Ovary (tissue), 9 donors: ENCODE results near the gene HAPSTR1. TPM values are rescaled to one million over a fixed set of nuclear protein-coding genes. Genes with fewer than 3 reads are reported as not detected.

Experiments used
- DNase-seq, 5 donors: peaks; one replicate each; pipeline ENCODE4 v3.0.0-alpha.2; 2019 to 2020
- H3K27ac ChIP-seq, 2 donors: fragments of 200-600 bp; one replicate each; pipeline versions ENCODE4 v1.5.1 to v1.8.0; 2019 to 2022
- H3K27me3 ChIP-seq: fragments of 200-600 bp; one replicate; pipeline ENCODE4 v1.8.0; 2022
- H3K36me3 ChIP-seq: fragments of 200-600 bp; sonication (generic); one replicate; pipeline ENCODE4 v1.5.1; 2019
- H3K4me1 ChIP-seq: one replicate; pipeline ENCODE4 v1.8.1; 2013; ENCODE audit warnings: mild to moderate bottlenecking, moderate library complexity; ENCODE audit not compliant: insufficient read depth
- H3K4me3 ChIP-seq: fragments of 200-600 bp; sonication (generic); one replicate; pipeline ENCODE4 v1.5.1; 2017
- H3K9me3 ChIP-seq, 2 donors: fragments of 200-600 bp in 1 of 2; sonication (generic) in 1 of 2; one replicate each; pipeline versions ENCODE4 v1.5.1 to v1.8.1; 2013 to 2019; ENCODE audit warnings: mild to moderate bottlenecking in 1 of 2, moderate library complexity in 1 of 2
- CTCF ChIP-seq, 3 donors: fragments of 450-650 bp in 2 of 3; fragments of 200-600 bp in 1 of 3; IDR thresholded peaks; one replicate each; pipeline versions ENCODE4 v1.5.1 to v1.8.0; 2016 to 2022; ENCODE audit warnings: antibody characterized with exemption in 3 of 3, mild to moderate bottlenecking in 1 of 3
- EP300 ChIP-seq: sonication (generic); formaldehyde crosslinking; IDR thresholded peaks from one replicate; pipeline ENCODE4 v1.6.1; 2017; ENCODE audit warnings: antibody characterized with exemption
- POLR2A ChIP-seq: fragments of 450-650 bp; IDR thresholded peaks from one replicate; pipeline ENCODE4 v1.6.1; 2017; ENCODE audit warnings: antibody characterized with exemption, mild to moderate bottlenecking, moderate library complexity
- WGBS, 3 donors: extraction: QIAGEN DNeasy Blood & Tissue Kit in 1 of 3; methylation state at CpG; one replicate each; pipeline versions ENCODE4 v1.1.5 to v1.1.7; 2013 to 2017; 5-methylcytosine and 5-hydroxymethylcytosine counted together
- intact Hi-C, 4 donors: fragments of 100-400 bp; cut with DNase I; formaldehyde crosslinking; loops; one replicate each; pipeline versions ENCODE4 v1.11.0 to v1.15.1; 2022 to 2023
- polyA plus RNA-seq, 2 donors: library from polyadenylated mRNA; stranded (reverse); fragments of 200-250 nt in 1 of 2; fragments of 350-450 nt in 1 of 2; fragmentation: Illumina TruSeq in 1 of 2; extraction: RNeasy Lipid Tissue Mini Kit (QIAGEN cat#74804) in 1 of 2; gene quantifications; one replicate each; pipeline ENCODE4 v1.2.3, GENCODE V29; 2013 to 2014
- total RNA-seq, 7 donors: library from RNA; depleted of rRNA in 2 of 7; stranded (reverse); fragments of >200 nt in 2 of 7; fragmentation: NEBNext Ultra II Directional in 3 of 7; extraction: Animal tissue kit (Norgen Biotek cat#: 25700) in 3 of 7; gene quantifications; one replicate each; pipeline versions ENCODE4 v1.1.0 to v1.2.4, GENCODE V29; 2016 to 2023
- donor health status: DM: no; HTN: no; CAD: no; lungs with moderate emphysema.
- donor health status: DM: no; HTN: no; CAD: no.
- donor health status: Bipolar disorder and iron deficiency.
- donor health status: DM: yes; HTN: yes; CAD: no.
- donor health status: DM: no; HTN: no; CAD: no.
- donor health status: DM: yes; HTN: yes; CAD: no.

Gene HAPSTR1
- total and polyA plus RNA-seq, 9 donors = 15.7 to 76.1 (median 48.0) TPM

- no peak for DNase-seq
- H3K27me3 ChIP-seq = no peaks in the 10 kb centered on the region
- H3K9me3 ChIP-seq = no peaks in the 10 kb centered on the region
- no peaks in the 10 kb centered on the region for H3K36me3 ChIP-seq
- H3K4me1 ChIP-seq = no peaks in the 10 kb centered on the region
- H3K4me3 ChIP-seq = no peak overlapping the region
- H3K27ac ChIP-seq = no peak overlapping the region
- 77 to 78% (median 77%) methylated on average over 17 of the region's 17 CpGs for WGBS, 3 donors
- intact Hi-C loops = no loop called here
- TF ChIP-seq POLR2A (no peak), CTCF (IDR thresholded peaks at IDR 0.05) (no peak), EP300 (no peak)
Measured at GRCh38 chr16:9125658-9126505, 34.4 kb downstream of the HAPSTR1 start.

GRCh38 chr16:9126609-9127008, 35.2 kb downstream of the HAPSTR1 start:
- intact Hi-C loops = no loop called here
- no peak overlapping the region for H3K4me3 ChIP-seq

GRCh38 chr16:9128346-9129342, 37.2 kb downstream of the HAPSTR1 start:
- TF ChIP-seq CTCF (IDR thresholded peaks at IDR 0.05) = no peak
- no peak for TF ChIP-seq EP300
- no peak for TF ChIP-seq POLR2A
- Histone ChIP-seq H3K27me3 (no peaks in the 10 kb centered on the region), H3K36me3 (no peaks in the 10 kb centered on the region), H3K4me1 (no peaks in the 10 kb centered on the region), H3K4me3 (no peak overlapping the region), H3K27ac (no peak overlapping the region), H3K9me3 (no peaks in the 10 kb centered on the region)
- no peak for DNase-seq
- 57 to 73% (median 65%) methylated on average over 14 of the region's 14 CpGs for WGBS, 3 donors
- intact Hi-C loops = no loop called here

More at GRCh38 chr16:9126609-9127008, 35.2 kb downstream of the HAPSTR1 start:
- no peak for TF ChIP-seq POLR2A
- no peak for TF ChIP-seq EP300
- TF ChIP-seq CTCF (IDR thresholded peaks at IDR 0.05) = no peak
- 79 to 95% (median 92%) methylated on average over 2 of the region's 2 CpGs for WGBS, 3 donors
- no peak overlapping the region for H3K27ac ChIP-seq
- H3K27me3 ChIP-seq = no peaks in the 10 kb centered on the region
- H3K4me1 ChIP-seq = no peaks in the 10 kb centered on the region
- H3K36me3 ChIP-seq = no peaks in the 10 kb centered on the region
- H3K9me3 ChIP-seq = no peaks in the 10 kb centered on the region
- no peak for DNase-seq

DNA sequence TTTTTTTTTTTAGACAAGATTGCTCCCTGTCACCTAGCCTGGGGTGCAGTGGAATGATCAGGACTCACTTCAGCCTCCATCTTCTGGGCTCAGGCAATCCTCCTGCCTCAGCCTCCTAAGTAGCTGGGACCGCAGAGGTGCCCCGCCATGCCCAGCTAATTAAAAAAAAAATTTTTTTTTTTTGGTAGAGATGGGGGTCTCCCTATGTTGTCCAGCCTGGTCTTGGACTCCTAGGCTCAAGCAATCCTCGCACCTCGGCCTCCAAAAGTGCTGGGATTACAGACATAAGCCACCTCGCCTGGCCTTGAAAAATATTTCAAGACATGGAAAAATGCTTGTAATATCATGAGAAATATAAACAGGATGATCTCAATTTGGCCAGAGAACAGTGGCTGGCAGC, 42.9 kb downstream of the HAPSTR1 start:
- no peak overlapping the region for H3K4me3 ChIP-seq
- WGBS, 3 donors = 90 to 96% (median 91%) methylated on average over 5 of the region's 5 CpGs
- H3K9me3 ChIP-seq = no peaks in the 10 kb centered on the region
- H3K4me1 ChIP-seq = peaks cover 1% of the 10 kb centered on the region
- no peak overlapping the region for H3K27ac ChIP-seq
- intact Hi-C loops = no loop called here
- no peaks in the 10 kb centered on the region for H3K27me3 ChIP-seq
- no peak for TF ChIP-seq EP300
- no peak for TF ChIP-seq POLR2A
- TF ChIP-seq CTCF (IDR thresholded peaks at IDR 0.05) = no peak
- no peaks in the 10 kb centered on the region for H3K36me3 ChIP-seq
- DNase-seq = peak in 1 of 5 donors; percentile 9
